Stimulated activated CD4-positive, alpha-beta T cell treated with anti-CD3 and anti-CD28 coated beads, Interleukin-1b, Interleukin-23, amount 100 ng/mL, for 24 hours (primary cell): ENCODE data around the gene FA2H.
"Not testable (repeated sequence)": the region's sequence is repeated elsewhere in the genome, so short reads cannot be mapped to it uniquely, and the experiment has no call there.

ENCODE experiments used
- DNase-seq, 4 experiments: peaks; one replicate each; pipeline ENCODE4 v3.0.0-alpha.2; 2020; ENCODE audit warnings: low read depth in 4 of 4, low spot score in 1 of 4

The FA2H gene

GRCh38 chr16:74770831-74771526 is 3.6 kb downstream of the FA2H start:
- no peak for DNase-seq

DNA sequence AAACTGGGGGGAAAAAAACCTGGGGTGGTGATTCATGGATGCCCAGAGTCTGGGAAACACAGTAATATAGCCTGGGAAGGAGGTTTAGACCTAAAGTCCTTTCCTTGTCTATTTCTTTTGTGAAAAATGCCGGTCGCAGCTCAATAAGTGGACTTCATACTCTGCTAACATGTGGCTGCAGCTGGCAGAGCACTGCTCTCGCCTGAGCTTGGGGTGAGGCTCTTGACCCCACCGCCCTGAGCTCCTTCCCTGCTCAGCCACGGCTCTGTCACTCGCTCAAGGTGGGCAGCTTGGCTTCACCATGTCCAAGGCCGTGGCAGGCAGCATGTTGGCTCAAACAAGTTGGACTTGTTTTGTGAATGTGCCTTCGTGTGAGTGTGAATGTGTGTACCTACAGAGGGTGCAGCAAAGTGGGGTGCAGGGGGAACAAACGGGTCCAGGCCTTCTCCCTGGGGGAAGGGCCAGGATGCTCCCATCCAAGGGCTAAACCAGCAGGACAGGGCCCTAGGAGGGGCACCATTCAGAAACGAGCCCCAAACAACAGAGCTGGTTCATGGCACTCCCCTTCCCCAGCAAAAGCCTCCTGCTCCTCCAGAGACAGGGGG is 4.9 kb downstream of the FA2H start:
- DNase-seq, result no peak

- no peak for DNase-seq
Observed at GRCh38 chr16:74768239-74768638, 6.4 kb downstream of the FA2H start.

GRCh38 chr16:74767749-74768148 is 6.9 kb downstream of the FA2H start:
- DNase-seq, result no peak

- DNase-seq, result no peak
Observed at GRCh38 chr16:74766729-74767128, 7.9 kb downstream of the FA2H start.

- not testable (repeated sequence) for DNase-seq
Observed at GRCh38 chr16:74764184-74764583, 10.4 kb downstream of the FA2H start.

DNA sequence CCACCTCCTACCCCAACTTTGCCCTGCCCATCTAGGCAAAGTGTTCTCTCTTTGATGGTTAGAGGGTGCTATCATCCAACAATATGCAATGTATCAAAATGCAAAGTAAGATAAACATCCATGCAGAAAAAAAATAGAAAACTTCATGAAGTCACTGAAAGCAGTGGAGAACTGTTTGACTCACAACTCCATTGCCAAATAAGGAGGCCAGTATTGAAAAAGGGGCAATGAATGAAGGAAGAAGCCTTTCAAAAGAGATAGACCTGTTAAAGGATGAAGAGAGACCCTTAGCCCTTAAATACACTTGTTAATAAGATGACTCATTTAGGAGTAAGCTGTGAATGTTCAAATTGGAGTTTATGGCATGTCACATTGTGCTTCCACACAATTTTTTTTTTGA is 13.0 kb downstream of the FA2H start:
- no peak for DNase-seq

DNA sequence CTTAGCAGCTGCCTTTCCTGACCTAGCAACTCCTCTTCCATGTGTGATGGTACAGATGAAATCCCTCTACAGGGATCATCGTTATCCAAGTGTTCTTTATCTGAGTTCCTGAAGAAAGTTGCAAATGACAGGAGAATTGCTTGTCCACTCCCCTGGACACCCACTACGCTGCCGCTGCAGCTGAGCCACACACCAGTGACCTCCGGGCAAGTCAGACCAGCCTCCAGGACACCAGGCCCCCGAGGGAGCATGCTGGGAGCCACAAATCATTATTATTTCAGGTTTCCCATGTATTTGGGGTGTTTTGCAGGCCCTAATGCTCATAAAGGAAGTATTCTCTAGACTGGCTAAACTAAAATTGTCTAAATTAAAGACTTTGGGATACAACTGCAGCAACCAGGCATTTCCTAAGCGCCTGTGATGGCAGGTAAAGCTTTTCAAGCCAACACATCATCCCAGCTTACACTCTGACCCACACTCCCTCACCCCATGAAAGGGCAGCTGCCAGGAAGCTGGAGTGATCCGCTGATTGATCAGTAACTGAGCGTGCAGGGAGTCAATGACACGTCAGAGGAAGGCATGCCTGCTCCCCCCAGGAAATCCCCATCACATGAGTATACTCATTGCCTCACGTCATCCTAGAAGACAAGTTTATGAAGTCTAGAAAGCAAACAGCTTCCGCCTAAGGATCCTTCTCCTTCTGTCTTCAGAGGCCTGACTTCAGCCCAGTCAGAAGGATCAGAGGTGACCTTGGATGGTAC is 14.4 kb downstream of the FA2H start:
- no peak for DNase-seq

- DNase-seq, result no peak
Observed at GRCh38 chr16:74759564-74759963, 15.1 kb downstream of the FA2H start.

DNA sequence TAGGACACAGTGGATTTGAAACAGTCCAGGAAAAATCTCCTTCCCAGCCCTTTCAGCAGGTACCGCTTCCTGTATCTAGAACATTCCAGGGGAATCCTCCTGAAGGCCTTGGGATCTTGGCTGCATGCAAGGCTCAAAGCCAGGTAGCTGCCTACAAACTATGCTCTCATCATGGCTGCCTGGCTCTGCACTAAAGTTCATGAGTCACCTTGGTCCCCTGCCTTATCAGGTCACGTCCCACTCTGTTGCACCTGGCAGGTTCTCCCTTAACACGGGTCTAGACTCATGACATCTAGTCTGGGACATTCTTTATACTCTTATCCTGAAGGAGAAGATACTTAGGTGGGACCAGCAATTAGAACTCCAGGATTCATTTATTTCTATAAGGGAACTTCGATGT is 15.8 kb downstream of the FA2H start:
- no peak for DNase-seq

DNA sequence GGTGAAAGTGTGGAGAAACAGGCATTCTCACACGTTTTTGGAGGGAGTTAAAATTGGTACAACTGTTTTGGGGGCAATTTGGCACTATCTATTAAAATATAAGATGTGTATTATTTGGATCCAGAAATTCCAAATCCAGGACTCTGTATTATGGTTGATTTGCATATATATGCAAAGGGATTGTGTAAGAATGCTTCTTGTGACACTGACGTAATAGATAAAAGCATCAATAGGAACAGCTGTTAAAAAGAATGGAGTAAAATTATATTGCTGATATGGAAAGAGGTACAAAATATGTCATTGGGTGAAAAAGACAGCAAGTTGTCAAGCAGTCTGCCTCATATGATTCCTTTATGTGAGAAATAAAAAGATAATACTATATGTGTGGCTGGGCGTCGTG is 17.3 kb downstream of the FA2H start:
- DNase-seq, result no peak

- DNase-seq, result no peak
Observed at GRCh38 chr16:74756203-74756602, 18.4 kb downstream of the FA2H start.

GRCh38 chr16:74753180-74753579 is 21.4 kb downstream of the FA2H start:
- DNase-seq, result no peak

DNA sequence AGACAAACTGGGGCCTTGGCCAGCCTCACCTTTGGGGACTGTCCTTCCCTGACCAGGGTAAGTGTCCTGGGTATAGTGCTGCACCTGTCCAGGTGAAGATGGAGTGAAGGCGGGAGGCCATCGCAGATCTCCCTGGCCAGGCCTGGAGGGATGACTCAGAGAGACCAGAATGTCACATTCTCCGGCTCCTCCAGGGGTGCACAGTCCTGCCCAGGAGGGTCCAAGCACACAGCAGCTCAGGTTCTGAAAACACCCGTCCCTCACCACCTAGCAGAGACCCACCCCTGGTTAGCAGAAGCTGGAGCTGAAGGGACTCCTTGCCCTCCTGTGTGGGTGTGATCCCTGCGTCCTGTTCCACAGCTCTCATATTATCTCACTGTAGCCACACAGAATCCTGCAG is 21.9 kb downstream of the FA2H start:
- no peak for DNase-seq

DNA sequence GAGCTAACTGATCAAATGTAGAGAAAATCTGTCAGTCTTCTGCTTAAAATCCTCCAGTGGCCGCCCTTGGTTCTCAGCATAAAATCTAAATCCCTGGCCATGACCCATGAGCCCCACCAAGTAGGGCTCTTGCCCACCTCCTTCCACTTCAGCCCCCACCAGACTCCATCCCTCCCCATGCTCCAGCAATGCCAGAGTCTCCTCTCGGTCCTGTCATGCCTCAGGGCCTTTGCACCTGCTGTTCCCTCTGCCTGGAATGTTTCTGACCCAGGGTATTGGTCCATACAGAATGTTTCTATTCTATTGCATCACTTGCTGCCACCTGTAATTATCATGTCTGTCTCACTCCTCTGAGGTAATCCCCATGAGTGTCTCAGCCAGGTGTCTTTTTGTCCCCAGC is 22.4 kb downstream of the FA2H start:
- no peak for DNase-seq

GRCh38 chr16:74751658-74752057 is 23.0 kb downstream of the FA2H start:
- DNase-seq, result no peak

- no peak for DNase-seq
Observed at GRCh38 chr16:74749291-74750055, 25.1 kb downstream of the FA2H start.

GRCh38 chr16:74748616-74749026 is 26.0 kb downstream of the FA2H start:
- no peak for DNase-seq

- DNase-seq, result no peak
Observed at GRCh38 chr16:74747716-74748615, 26.7 kb downstream of the FA2H start.

- no peak for DNase-seq
Observed at GRCh38 chr16:74745926-74746325, 28.7 kb downstream of the FA2H start.
